ENCODE measurements around the gene PLA2G4A.

PLA2G4A gene

GRCh38 chr1:187032982-187033692 lies 204.4 kb downstream of the PLA2G4A start:
- Histone ChIP-seq H3K9me3 (ENCODE audit: control insufficient read depth in 2 of 2, low read length in 2 of 2) (no peaks in the 10 kb centered on the region), H3K4me3 (ENCODE audit: low read length in 2 of 2) (no peak overlapping the region), H3K27me3 (ENCODE audit: control insufficient read depth in 2 of 2, insufficient read depth in 2 of 2, low read length in 2 of 2) (no peaks in the 10 kb centered on the region), H3K9ac (ENCODE audit: low read depth in 1 of 2, low read length in 2 of 2) (no peak overlapping the region), H3K36me3 (ENCODE audit: control insufficient read depth in 2 of 2, insufficient read depth in 2 of 2, low read length in 2 of 2) (no peaks in the 10 kb centered on the region), H3K4me1 (ENCODE audit: control insufficient read depth in 2 of 2, insufficient read depth in 2 of 2, low read length in 2 of 2) (no peaks in the 10 kb centered on the region), H3K27ac (ENCODE audit: low read depth in 2 of 2, low read length in 2 of 2) (no peak overlapping the region)

GRCh38 chr1:187033693-187034390 lies 205.1 kb downstream of the PLA2G4A start:
- Histone ChIP-seq H3K4me3 (ENCODE audit: low read length in 2 of 2) (no peak overlapping the region), H3K36me3 (ENCODE audit: control insufficient read depth in 2 of 2, insufficient read depth in 2 of 2, low read length in 2 of 2) (no peaks in the 10 kb centered on the region), H3K9ac (ENCODE audit: low read depth in 1 of 2, low read length in 2 of 2) (no peak overlapping the region), H3K9me3 (ENCODE audit: control insufficient read depth in 2 of 2, low read length in 2 of 2) (no peaks in the 10 kb centered on the region), H3K4me1 (ENCODE audit: control insufficient read depth in 2 of 2, insufficient read depth in 2 of 2, low read length in 2 of 2) (no peaks in the 10 kb centered on the region), H3K27ac (ENCODE audit: low read depth in 2 of 2, low read length in 2 of 2) (no peak overlapping the region), H3K27me3 (ENCODE audit: control insufficient read depth in 2 of 2, insufficient read depth in 2 of 2, low read length in 2 of 2) (no peaks in the 10 kb centered on the region)

- no peak overlapping the region for H3K4me3 ChIP-seq (ENCODE audit: low read length in 2 of 2)
- no peaks in the 10 kb centered on the region for H3K9me3 ChIP-seq (ENCODE audit: control insufficient read depth in 2 of 2, low read length in 2 of 2)
- no peaks in the 10 kb centered on the region for H3K36me3 ChIP-seq (ENCODE audit: control insufficient read depth in 2 of 2, insufficient read depth in 2 of 2, low read length in 2 of 2)
- H3K9ac ChIP-seq (ENCODE audit: low read depth in 1 of 2, low read length in 2 of 2): no peak overlapping the region
- H3K4me1 ChIP-seq (ENCODE audit: control insufficient read depth in 2 of 2, insufficient read depth in 2 of 2, low read length in 2 of 2): no peaks in the 10 kb centered on the region
- no peak overlapping the region for H3K27ac ChIP-seq (ENCODE audit: low read depth in 2 of 2, low read length in 2 of 2)
- no peaks in the 10 kb centered on the region for H3K27me3 ChIP-seq (ENCODE audit: control insufficient read depth in 2 of 2, insufficient read depth in 2 of 2, low read length in 2 of 2)
These were observed 205.8 kb downstream of the PLA2G4A start for GRCh38 chr1:187034501-187034900.

- Histone ChIP-seq H3K27ac (ENCODE audit: low read depth in 2 of 2, low read length in 2 of 2) (no peak overlapping the region), H3K36me3 (ENCODE audit: control insufficient read depth in 2 of 2, insufficient read depth in 2 of 2, low read length in 2 of 2) (no peaks in the 10 kb centered on the region), H3K4me1 (ENCODE audit: control insufficient read depth in 2 of 2, insufficient read depth in 2 of 2, low read length in 2 of 2) (no peaks in the 10 kb centered on the region), H3K9ac (ENCODE audit: low read depth in 1 of 2, low read length in 2 of 2) (no peak overlapping the region), H3K9me3 (ENCODE audit: control insufficient read depth in 2 of 2, low read length in 2 of 2) (no peaks in the 10 kb centered on the region), H3K27me3 (ENCODE audit: control insufficient read depth in 2 of 2, insufficient read depth in 2 of 2, low read length in 2 of 2) (no peaks in the 10 kb centered on the region), H3K4me3 (ENCODE audit: low read length in 2 of 2) (no peak overlapping the region)
These were observed 209.3 kb downstream of the PLA2G4A start for GRCh38 chr1:187037973-187038553.

Measured in mucosa of rectum (tissue), 2 donors.